HCT116 (cell line): ENCODE data around the gene KDM2B. TPM values are rescaled to one million over a fixed set of nuclear protein-coding genes. Genes with fewer than 3 reads are reported as not detected.

Experiments
- ATAC-seq: fragments of 200-7000 bp; cut with Tn5 transposase; 2 replicates; pipeline ENCODE4 v1.9.1; 2020; ENCODE audit warnings: mild to moderate bottlenecking, moderate library complexity
- BruUV-seq: library from RNA; stranded (reverse); fragments of 400-500 nt; replicated peaks from 2 replicates; lab custom pipeline; 2021; lab: Mats Ljungman, UMichigan
- CTCF ChIA-PET: fragments of 300-600 bp; sonication (Branson Sonifier 250); formaldehyde crosslinking; loops from one replicate; lab custom pipeline; 2021; ENCODE audit warnings: antibody characterized with exemption; lab: Charles Lee
- POLR2A ChIA-PET: fragments of 300-600, 350-600 bp; sonication (Branson Sonifier 250); formaldehyde crosslinking; loops from one replicate; lab custom pipeline; 2021; ENCODE audit warnings: antibody characterized with exemption; lab: Charles Lee
- RAD21 ChIA-PET, 2 experiments: fragments of 300-600 bp; sonication (Branson Sonifier 250); formaldehyde crosslinking; loops; one replicate each; lab custom pipeline; 2023; ENCODE audit warnings: low total read pairs in 2 of 2; ENCODE audit not compliant: uncharacterized antibody in 2 of 2, unreplicated experiment in 2 of 2, low non-redundant PET in 1 of 2; lab: Charles Lee
- DNase-seq: peaks from one replicate; pipeline ENCODE4 v3.0.0-alpha.2; 2010; ENCODE audit warnings: low read depth, low spot score
- H2AFZ ChIP-seq: fragments of 200-600 bp; shearing (Covaris generic), sonication (generic); 2 replicates; pipeline ENCODE4 v1.6.1; 2017; ENCODE audit warnings: low read depth, mixed run types, mixed read lengths, antibody characterized with exemption, low read length; ENCODE audit not compliant: poor library complexity, severe bottlenecking
- H3K27ac ChIP-seq: 2 replicates; pipeline ENCODE4 v1.5.1; 2012; ENCODE audit warnings: low read depth, low read length
- H3K27me3 ChIP-seq: fragments of 200-600 bp; sonication (generic); 2 replicates; pipeline ENCODE4 v1.6.1; 2016; ENCODE audit warnings: mixed run types, low read length, mixed read lengths; ENCODE audit not compliant: insufficient read depth
- H3K36me3 ChIP-seq, 2 experiments: fragments of 200-500 bp in 1 of 2; fragments of 200-600 bp in 1 of 2; sonication (Bioruptor generic) in 1 of 2; sonication (generic) in 1 of 2; 2 replicates each; pipeline versions ENCODE4 v1.5.1 to v1.6.1; 2014 to 2016; ENCODE audit warnings: low read length in 2 of 2, inconsistent platforms in 1 of 2, mixed read lengths in 1 of 2, mixed run types in 1 of 2; ENCODE audit not compliant: insufficient read depth in 2 of 2, control insufficient read depth in 1 of 2
- H3K4me1 ChIP-seq, 2 experiments: fragments of 200-600 bp in 1 of 2; sonication (generic) in 1 of 2; 2 replicates each; pipeline versions ENCODE4 v1.5.1 to v1.6.1; 2012 to 2017; ENCODE audit warnings: low read length in 2 of 2, inconsistent platforms in 1 of 2, mild to moderate bottlenecking in 1 of 2, mixed read lengths in 1 of 2, mixed run types in 1 of 2, moderate library complexity in 1 of 2; ENCODE audit not compliant: insufficient read depth in 2 of 2, control insufficient read depth in 1 of 2
- H3K4me2 ChIP-seq: fragments of 200-600 bp; sonication (generic); 2 replicates; pipeline ENCODE4 v1.6.1; 2017; ENCODE audit warnings: mixed run types, low read length, mixed read lengths
- H3K4me3 ChIP-seq, 2 experiments: fragments of 200-600 bp in 1 of 2; sonication (generic) in 1 of 2; replicated peaks in 1 of 2; 2 replicates each; pipeline ENCODE4 v1.5.1; 2011 to 2016; ENCODE audit warnings: low read length in 2 of 2, control low read depth in 1 of 2, low read depth in 1 of 2, mild to moderate bottlenecking in 1 of 2, mixed read lengths in 1 of 2, mixed run types in 1 of 2
- H3K79me2 ChIP-seq: fragments of 200-600 bp; sonication (generic); 2 replicates; pipeline ENCODE4 v1.6.1; 2017; ENCODE audit warnings: mild to moderate bottlenecking, mixed run types, low read length, moderate library complexity, mixed read lengths; ENCODE audit not compliant: insufficient read depth
- H3K9ac ChIP-seq: fragments of 200-600 bp; sonication (generic); 2 replicates; pipeline ENCODE4 v1.6.1; 2016; ENCODE audit warnings: low read length, mixed read lengths
- H3K9me2 ChIP-seq: fragments of 200-600 bp; sonication (generic), shearing (Covaris generic); 2 replicates; pipeline ENCODE4 v1.6.1; 2017; ENCODE audit warnings: mixed run types, mild to moderate bottlenecking, moderate library complexity; ENCODE audit not compliant: insufficient read depth
- H3K9me3 ChIP-seq, 2 experiments: fragments of 200-500 bp in 1 of 2; fragments of 200-600 bp in 1 of 2; sonication (Bioruptor generic) in 1 of 2; sonication (generic) in 1 of 2; 2 replicates each; pipeline ENCODE4 v1.6.1; 2014 to 2017; ENCODE audit warnings: low read length in 2 of 2, mixed read lengths in 2 of 2, inconsistent platforms in 1 of 2, low read depth in 1 of 2, mild to moderate bottlenecking in 1 of 2, mixed run types in 1 of 2, moderate library complexity in 1 of 2; ENCODE audit not compliant: control insufficient read depth in 1 of 2, insufficient read depth in 1 of 2
- H4K20me1 ChIP-seq: fragments of 200-600 bp; sonication (generic), shearing (Covaris generic); 2 replicates; pipeline ENCODE4 v1.6.1; 2017; ENCODE audit warnings: mixed run types, mild to moderate bottlenecking, moderate library complexity; ENCODE audit not compliant: insufficient read depth
- CBX3 ChIP-seq: IDR thresholded peaks from 2 replicates; pipeline ENCODE4 v1.6.1; 2012; ENCODE audit warnings: low read depth
- CEBPB ChIP-seq: IDR thresholded peaks from 2 replicates; pipeline ENCODE4 v1.6.1; 2012; ENCODE audit warnings: low read depth
- ELF1 ChIP-seq: IDR thresholded peaks from 2 replicates; pipeline ENCODE4 v1.6.1; 2012; ENCODE audit warnings: low read depth, borderline replicate concordance
- EZH2 ChIP-seq: fragments of 200-600 bp; sonication (generic); IDR thresholded peaks from 2 replicates; pipeline ENCODE4 v1.6.1; 2017; ENCODE audit warnings: antibody characterized with exemption, mixed run types
- EZH2phosphoT487 ChIP-seq: fragments of 200-600 bp; IDR thresholded peaks from 2 replicates; pipeline ENCODE4 v1.6.1; 2018; ENCODE audit warnings: antibody characterized with exemption, borderline replicate concordance
- POLR2A ChIP-seq: IDR thresholded peaks from 2 replicates; pipeline ENCODE4 v1.7.0; 2011; ENCODE audit warnings: borderline replicate concordance; ENCODE audit not compliant: insufficient read depth, insufficient read length; ENCODE audit errors: extremely low read depth
- POLR2AphosphoS5 ChIP-seq: IDR thresholded peaks from 2 replicates; pipeline ENCODE4 v1.6.1; 2011; ENCODE audit warnings: mild to moderate bottlenecking, low read depth, low read length, moderate library complexity
- SIN3A ChIP-seq: IDR thresholded peaks from 2 replicates; pipeline ENCODE4 v1.6.1; 2012; ENCODE audit warnings: low read depth
- SRF ChIP-seq: IDR thresholded peaks from 2 replicates; pipeline ENCODE4 v1.6.1; 2012; ENCODE audit warnings: low read depth
- YY1 ChIP-seq: IDR thresholded peaks from 2 replicates; pipeline ENCODE4 v1.6.1; 2011; ENCODE audit warnings: low read length, low read depth, moderate library complexity, mild to moderate bottlenecking; ENCODE audit not compliant: insufficient replicate concordance; ENCODE audit errors: extremely low read depth
- ZNF274 ChIP-seq: fragments of 200-500 bp; sonication (Bioruptor generic); IDR thresholded peaks from 2 replicates; pipeline ENCODE4 v1.6.1; 2014; ENCODE audit warnings: mild to moderate bottlenecking, low read depth, low read length, inconsistent platforms
- intact Hi-C: fragments of 100-400 bp; cut with micrococcal nuclease; formaldehyde crosslinking; loops from 2 replicates; pipeline ENCODE4 v1.10.0; 2022
- total RNA-seq: library from RNA; stranded (reverse); gene quantifications from one replicate; pipeline ENCODE4 v1.2.1, GENCODE V29; 2021; ENCODE audit not compliant: unreplicated experiment
- TF ChIP-seq, protein P1 (sequence below), 3 experiments: fragments of 200-600 bp in 1 of 3; sonication (generic) in 1 of 3; IDR thresholded peaks in 2 of 3; conservative IDR thresholded peaks in 1 of 3; 2 replicates each; pipeline ENCODE4 v1.5.1; 2012 to 2017; ENCODE audit warnings: low read depth in 2 of 3, low read length in 2 of 3, antibody characterized with exemption in 1 of 3, borderline replicate concordance in 1 of 3, control low read depth in 1 of 3, mild to moderate bottlenecking in 1 of 3, mixed read lengths in 1 of 3, mixed run types in 1 of 3, moderate library complexity in 1 of 3; ENCODE audit not compliant: insufficient read depth in 1 of 3

The KDM2B gene
- total RNA-seq, 1 experiment from 2014 or later: 36.7 TPM

- no peak overlapping the region for H2AFZ ChIP-seq
- H3K27me3 ChIP-seq: no peaks in the 10 kb centered on the region
- ChIA-PET CTCF (interaction anchor here (1.0 kb wide), 1 partner anchor 21 kb away, joined by 3 read pairs; no protein-coding TSS in a partner anchor), POLR2A (no interaction called here), RAD21 (no interaction called here)
- DNase-seq (no peak), ATAC-seq (no peak)
- H4K20me1 ChIP-seq: no peaks in the 10 kb centered on the region; the same call in 1 of the 2 replicates
- no peak overlapping the region for H3K9ac ChIP-seq
- no peak for TF ChIP-seq EZH2phosphoT487
- TF ChIP-seq POLR2A: no peak
- TF ChIP-seq CBX3: no peak
- TF ChIP-seq, protein P1, sequence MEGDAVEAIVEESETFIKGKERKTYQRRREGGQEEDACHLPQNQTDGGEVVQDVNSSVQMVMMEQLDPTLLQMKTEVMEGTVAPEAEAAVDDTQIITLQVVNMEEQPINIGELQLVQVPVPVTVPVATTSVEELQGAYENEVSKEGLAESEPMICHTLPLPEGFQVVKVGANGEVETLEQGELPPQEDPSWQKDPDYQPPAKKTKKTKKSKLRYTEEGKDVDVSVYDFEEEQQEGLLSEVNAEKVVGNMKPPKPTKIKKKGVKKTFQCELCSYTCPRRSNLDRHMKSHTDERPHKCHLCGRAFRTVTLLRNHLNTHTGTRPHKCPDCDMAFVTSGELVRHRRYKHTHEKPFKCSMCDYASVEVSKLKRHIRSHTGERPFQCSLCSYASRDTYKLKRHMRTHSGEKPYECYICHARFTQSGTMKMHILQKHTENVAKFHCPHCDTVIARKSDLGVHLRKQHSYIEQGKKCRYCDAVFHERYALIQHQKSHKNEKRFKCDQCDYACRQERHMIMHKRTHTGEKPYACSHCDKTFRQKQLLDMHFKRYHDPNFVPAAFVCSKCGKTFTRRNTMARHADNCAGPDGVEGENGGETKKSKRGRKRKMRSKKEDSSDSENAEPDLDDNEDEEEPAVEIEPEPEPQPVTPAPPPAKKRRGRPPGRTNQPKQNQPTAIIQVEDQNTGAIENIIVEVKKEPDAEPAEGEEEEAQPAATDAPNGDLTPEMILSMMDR (IDR thresholded peaks at IDR 0.05 in 2 of 3, conservative IDR thresholded peaks at IDR 0.05 in 1 of 3; ENCODE audit: borderline replicate concordance in 1 of 3, insufficient read depth in 1 of 3, low read depth in 2 of 3, low read length in 2 of 3): no peak
- no peak for TF ChIP-seq SRF
- no peak for TF ChIP-seq POLR2AphosphoS5
- H3K9me2 ChIP-seq: no peaks in the 10 kb centered on the region
- H3K4me3 ChIP-seq: no peak overlapping the region
- no peak overlapping the region for H3K27ac ChIP-seq
- H3K36me3 ChIP-seq: no peaks in the 10 kb centered on the region
- H3K79me2 ChIP-seq: peaks cover 65% of the 10 kb centered on the region
- BruUV-seq: no TSS peak
- H3K4me1 ChIP-seq: peaks cover 9 to 27% of the 10 kb centered on the region in 2 experiments; a peak in 3 of 4 replicates
- no peaks in the 10 kb centered on the region for H3K9me3 ChIP-seq
- intact Hi-C loops: no loop called here
- H3K4me2 ChIP-seq: no peak overlapping the region
These were observed 116.5 kb downstream of the KDM2B start for GRCh38 chr12:121464331-121464730.

DNA sequence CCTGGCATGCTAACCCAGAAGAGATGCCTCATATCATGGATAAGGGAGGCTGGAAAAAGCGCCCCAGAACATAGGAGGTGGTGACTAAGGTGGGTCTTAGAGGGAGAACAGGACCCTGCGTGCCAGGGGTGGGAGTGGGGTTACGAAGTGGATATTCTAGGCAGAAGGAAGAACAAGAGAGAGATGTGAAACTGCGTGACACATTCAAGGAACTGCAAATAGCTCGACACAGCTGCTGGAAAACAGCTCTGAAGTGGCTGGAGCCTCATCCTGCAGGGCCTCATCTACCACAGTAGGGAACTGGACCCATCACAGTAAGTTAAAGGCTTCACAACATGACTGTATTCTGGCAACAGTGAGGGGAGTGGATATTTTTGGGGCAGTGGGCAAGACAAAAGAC lies 119.8 kb downstream of the KDM2B start:
- RAD21 ChIA-PET: no interaction called here

More for the DNA sequence above, 119.8 kb downstream of the KDM2B start:
- Histone ChIP-seq H3K9me2 (no peaks in the 10 kb centered on the region), H3K79me2 (peaks cover 95% of the 10 kb centered on the region), H3K4me3 (no peak overlapping the region), H3K4me2 (no peak overlapping the region), H3K4me1 (peaks cover 5 to 7% of the 10 kb centered on the region in 2 experiments; a peak in 3 of 4 replicates), H3K9me3 (no peaks in the 10 kb centered on the region), H4K20me1 (no peaks in the 10 kb centered on the region; the same call in 1 of the 2 replicates), H2AFZ (no peak overlapping the region)
- no peak for ATAC-seq
- no peak for DNase-seq
- POLR2A ChIA-PET: no interaction called here
- TF ChIP-seq YY1 (no peak), ZNF274 (no peak), ELF1 (no peak), CEBPB (no peak), SIN3A (no peak), EZH2 (no peak)
- TF ChIP-seq, all 23 proteins: peak for 0
- Histone ChIP-seq H3K36me3 (no peaks in the 10 kb centered on the region), H3K9ac (no peak overlapping the region), H3K27ac (no peak overlapping the region), H3K27me3 (no peaks in the 10 kb centered on the region)
- intact Hi-C loops: no loop called here
- BruUV-seq: no TSS peak
- CTCF ChIA-PET: no interaction called here
